Adrenal gland (tissue), 12 donors: ENCODE data around the gene OOSP1. TPM values are rescaled to one million over a fixed set of nuclear protein-coding genes. Genes with fewer than 3 reads are reported as not detected.
"Not testable (repeated sequence)": the region's sequence is repeated elsewhere in the genome, so short reads cannot be mapped to it uniquely, and the experiment has no call there.

Source experiments
- DNase-seq, 7 donors: peaks; one replicate each; pipeline ENCODE4 v3.0.0-alpha.2; 2019 to 2020
- H3K27ac ChIP-seq, 5 donors: fragments of 200-600 bp; sonication (generic) in 4 of 5; 1 replicate in 3 of 5; 2 replicates in 2 of 5; pipeline versions ENCODE4 v1.5.1 to v1.8.0; 2016 to 2020; ENCODE audit warnings: mild to moderate bottlenecking in 1 of 5
- H3K27me3 ChIP-seq: fragments of 200-600 bp; 2 replicates; pipeline ENCODE4 v1.8.0; 2021
- H3K36me3 ChIP-seq, 2 donors: fragments of 200-600 bp; replicated peaks in 1 of 2; 1 replicate in 1 of 2; 2 replicates in 1 of 2; pipeline versions ENCODE4 v1.5.1 to v1.8.0; 2018 to 2022
- H3K4me1 ChIP-seq, 2 donors: fragments of 200-600 bp; replicated peaks in 1 of 2; 1 replicate in 1 of 2; 2 replicates in 1 of 2; pipeline versions ENCODE4 v1.5.1 to v1.8.0; 2018 to 2021
- H3K4me3 ChIP-seq, 4 donors: fragments of 200-600 bp; sonication (generic) in 3 of 4; one replicate each; pipeline ENCODE4 v1.5.1; 2016 to 2018
- H3K9me3 ChIP-seq, 3 donors: fragments of 200-600 bp; sonication (generic) in 1 of 3; replicated peaks in 1 of 3; 1 replicate in 2 of 3; 2 replicates in 1 of 3; pipeline versions ENCODE4 v1.5.1 to v1.8.0; 2016 to 2021
- POLR2A ChIP-seq, 2 donors: fragments of 450-650 bp; IDR thresholded peaks; one replicate each; pipeline ENCODE4 v1.6.1; 2017; ENCODE audit warnings: antibody characterized with exemption in 2 of 2, mild to moderate bottlenecking in 2 of 2, moderate library complexity in 1 of 2
- WGBS, 4 donors: extraction: QIAGEN DNeasy Blood & Tissue Kit in 2 of 4; methylation state at CpG; one replicate each; pipeline versions ENCODE4 v1.1.5 to v1.1.7; 2013 to 2017; 5-methylcytosine and 5-hydroxymethylcytosine counted together
- intact Hi-C, 2 donors: fragments of 100-400 bp; cut with DNase I; formaldehyde crosslinking; loops; one replicate each; pipeline versions ENCODE4 v1.14.1 to v1.15.0; 2022 to 2023
- polyA plus RNA-seq, 3 donors: library from polyadenylated mRNA; stranded (reverse); fragments of 200-250 nt in 2 of 3; fragments of 350-450 nt in 1 of 3; fragmentation: Illumina TruSeq in 1 of 3; extraction: RNeasy Lipid Tissue Mini Kit (QIAGEN cat#74804) in 1 of 3; gene quantifications; one replicate each; pipeline ENCODE4 v1.2.3, GENCODE V29; 2013 to 2014
- total RNA-seq, 9 donors: library from RNA; depleted of rRNA in 4 of 9; stranded (reverse); fragments of >200 nt in 4 of 9; fragments of 120-200 nt in 1 of 9; fragmentation: NEBNext Ultra II Directional in 1 of 9; extraction: Animal tissue kit (Norgen Biotek cat#: 25700) in 1 of 9; gene quantifications; one replicate each; pipeline versions ENCODE4 v1.1.0 to v1.2.4, GENCODE V29; 2013 to 2023
- TF ChIP-seq, protein P1 (sequence below), 6 experiments: fragments of 450-650 bp in 4 of 6; fragments of 200-600 bp in 2 of 6; sonication (generic) in 1 of 6; IDR thresholded peaks; 1 replicate in 5 of 6; 2 replicates in 1 of 6; pipeline versions ENCODE4 v1.5.1 to v1.8.0; 2016 to 2021; ENCODE audit warnings: antibody characterized with exemption in 6 of 6, mild to moderate bottlenecking in 2 of 6, moderate library complexity in 1 of 6
- donor health status: healthy with polysubstance abuse.
- donor health status: Bipolar disorder and iron deficiency.
- donor health status: DM: yes; HTN: yes; CAD: no.
- donor health status: DM: no; HTN: no; CAD: no.
- donor health status: DM: no; HTN: no; CAD: no.
- donor health status: DM: yes; HTN: yes; CAD: no.

Gene OOSP1
- total and polyA plus RNA-seq, 12 donors, result not detected

DNA sequence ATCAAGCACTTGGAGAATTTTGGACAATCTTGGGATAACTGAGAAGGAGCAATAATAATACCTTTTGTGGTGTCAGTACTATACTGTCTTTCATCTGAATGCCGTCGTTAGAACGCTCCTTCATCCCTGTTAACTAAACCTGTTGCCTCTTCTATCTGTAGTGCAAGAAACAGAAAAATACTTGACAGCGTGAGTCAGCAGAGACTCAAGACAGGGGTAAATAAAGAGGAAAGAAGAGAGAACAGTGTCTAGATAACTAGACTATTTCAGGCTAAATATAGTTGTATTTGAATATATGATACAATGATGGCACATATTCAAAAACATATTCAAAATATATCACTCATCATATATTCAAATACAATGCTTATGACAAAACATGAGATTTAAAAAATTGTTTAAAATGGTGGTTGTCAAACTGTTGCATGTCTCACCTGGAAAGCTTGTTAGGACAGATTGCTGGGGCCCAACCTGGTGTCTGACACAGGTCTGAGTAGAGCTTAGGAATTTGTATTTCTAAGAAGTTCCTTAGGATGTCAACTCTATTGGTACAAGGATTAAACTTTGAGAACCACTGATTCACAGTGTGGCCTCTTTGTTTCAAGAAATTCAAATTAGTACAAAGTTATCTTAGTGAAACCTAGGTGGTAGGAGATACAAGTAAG is 43.0 kb downstream of the OOSP1 start:
- no peaks in the 10 kb centered on the region for H3K36me3 ChIP-seq
- no peaks in the 10 kb centered on the region for H3K27me3 ChIP-seq
- TF ChIP-seq POLR2A (IDR thresholded peaks at IDR 0.05), result no peak
- TF ChIP-seq, protein P1, sequence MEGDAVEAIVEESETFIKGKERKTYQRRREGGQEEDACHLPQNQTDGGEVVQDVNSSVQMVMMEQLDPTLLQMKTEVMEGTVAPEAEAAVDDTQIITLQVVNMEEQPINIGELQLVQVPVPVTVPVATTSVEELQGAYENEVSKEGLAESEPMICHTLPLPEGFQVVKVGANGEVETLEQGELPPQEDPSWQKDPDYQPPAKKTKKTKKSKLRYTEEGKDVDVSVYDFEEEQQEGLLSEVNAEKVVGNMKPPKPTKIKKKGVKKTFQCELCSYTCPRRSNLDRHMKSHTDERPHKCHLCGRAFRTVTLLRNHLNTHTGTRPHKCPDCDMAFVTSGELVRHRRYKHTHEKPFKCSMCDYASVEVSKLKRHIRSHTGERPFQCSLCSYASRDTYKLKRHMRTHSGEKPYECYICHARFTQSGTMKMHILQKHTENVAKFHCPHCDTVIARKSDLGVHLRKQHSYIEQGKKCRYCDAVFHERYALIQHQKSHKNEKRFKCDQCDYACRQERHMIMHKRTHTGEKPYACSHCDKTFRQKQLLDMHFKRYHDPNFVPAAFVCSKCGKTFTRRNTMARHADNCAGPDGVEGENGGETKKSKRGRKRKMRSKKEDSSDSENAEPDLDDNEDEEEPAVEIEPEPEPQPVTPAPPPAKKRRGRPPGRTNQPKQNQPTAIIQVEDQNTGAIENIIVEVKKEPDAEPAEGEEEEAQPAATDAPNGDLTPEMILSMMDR (IDR thresholded peaks at IDR 0.05), result no peak
- H3K9me3 ChIP-seq, result no peaks in the 10 kb centered on the region
- H3K4me3 ChIP-seq, result no peak overlapping the region
- no peak overlapping the region for H3K27ac ChIP-seq
- no peak for DNase-seq
- H3K4me1 ChIP-seq, result no peaks in the 10 kb centered on the region
- WGBS, 4 donors, result 89 to 94% (median 90%) methylated on average over 4 of the region's 4 CpGs
- intact Hi-C loops, result no loop called here

DNA sequence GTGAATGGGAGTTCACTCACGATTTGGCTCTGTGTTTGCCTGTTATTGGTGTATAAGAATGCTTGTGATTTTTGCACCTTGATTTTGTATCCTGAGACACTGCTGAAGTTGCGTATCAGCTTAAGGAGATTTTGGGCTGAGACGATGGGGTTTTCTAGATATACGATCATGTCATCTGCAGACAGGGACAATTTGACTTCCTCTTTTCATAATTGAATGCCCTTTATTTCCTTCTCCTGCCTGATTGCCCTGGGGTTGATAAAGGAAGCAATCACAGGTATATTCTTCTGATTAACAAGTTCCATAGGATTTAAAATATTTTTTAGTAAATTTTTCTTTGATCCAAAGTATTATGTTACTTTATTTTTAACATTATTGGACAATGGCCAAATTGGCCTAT is 43.8 kb downstream of the OOSP1 start:
- DNase-seq, H3K27me3 ChIP-seq, H3K4me3 ChIP-seq, intact Hi-C loops, H3K36me3 ChIP-seq, H3K27ac ChIP-seq, H3K4me1 ChIP-seq, H3K9me3 ChIP-seq: not testable (repeated sequence)
- 48 to 66% (median 61%) methylated on average over 4 of the region's 4 CpGs for WGBS, 4 donors

GRCh38 chr11:59983212-59983611 is 45.0 kb downstream of the OOSP1 start:
- H3K4me1 ChIP-seq, result no peaks in the 10 kb centered on the region
- H3K36me3 ChIP-seq, result no peaks in the 10 kb centered on the region
- H3K27me3 ChIP-seq, result no peaks in the 10 kb centered on the region
- no peak for DNase-seq
- H3K27ac ChIP-seq, result no peak overlapping the region
- no peaks in the 10 kb centered on the region for H3K9me3 ChIP-seq
- no peak for TF ChIP-seq POLR2A (IDR thresholded peaks at IDR 0.05)
- TF ChIP-seq, protein P1 (IDR thresholded peaks at IDR 0.05), result no peak
- H3K4me3 ChIP-seq, result no peak overlapping the region
- intact Hi-C loops, result no loop called here
- 69 to 79% (median 76%) methylated on average over 1 of the region's 1 CpG for WGBS, 4 donors

DNA sequence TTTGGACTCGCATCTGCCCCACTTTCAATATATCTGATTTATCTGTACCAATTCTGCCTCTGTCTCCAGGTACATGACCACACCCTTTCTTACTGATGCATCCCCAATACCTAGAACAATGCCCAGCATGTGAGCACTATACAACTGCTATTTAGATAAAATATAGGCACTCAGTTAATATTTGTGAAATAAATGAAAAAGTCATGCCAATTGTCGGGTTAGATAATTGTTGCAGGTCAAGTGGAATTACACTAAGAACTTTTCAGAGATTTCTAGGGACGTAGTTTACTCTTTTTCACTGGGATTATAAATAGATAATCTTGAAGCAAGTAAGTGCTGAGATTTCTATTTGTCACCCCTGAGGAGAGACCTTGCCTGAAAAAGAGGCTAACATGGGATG is 46.1 kb downstream of the OOSP1 start:
- no peaks in the 10 kb centered on the region for H3K4me1 ChIP-seq
- TF ChIP-seq POLR2A (IDR thresholded peaks at IDR 0.05), result no peak
- TF ChIP-seq, protein P1 (IDR thresholded peaks at IDR 0.05), result no peak
- no peaks in the 10 kb centered on the region for H3K9me3 ChIP-seq
- no peak overlapping the region for H3K4me3 ChIP-seq
- H3K27ac ChIP-seq, result no peak overlapping the region
- no peaks in the 10 kb centered on the region for H3K27me3 ChIP-seq
- 75 to 84% (median 80%) methylated on average over 3 of the region's 3 CpGs for WGBS, 4 donors
- DNase-seq, result no peak
- intact Hi-C loops, result no loop called here
- H3K36me3 ChIP-seq, result no peaks in the 10 kb centered on the region

GRCh38 chr11:59990421-59990820 is 52.2 kb downstream of the OOSP1 start:
- intact Hi-C loops, result no loop called here
- Histone ChIP-seq H3K4me3 (no peak overlapping the region), H3K9me3 (no peaks in the 10 kb centered on the region), H3K4me1 (no peaks in the 10 kb centered on the region), H3K27ac (no peak overlapping the region), H3K36me3 (no peaks in the 10 kb centered on the region), H3K27me3 (no peaks in the 10 kb centered on the region)
- WGBS, 4 donors, result 60 to 85% (median 74%) methylated on average over 1 of the region's 1 CpG
- TF ChIP-seq, protein P1 (IDR thresholded peaks at IDR 0.05), result no peak
- TF ChIP-seq POLR2A (IDR thresholded peaks at IDR 0.05), result no peak
- DNase-seq, result no peak
